Hepatocyte (in vitro differentiated cells): ENCODE data around the gene LAMP1.

Experiments
- CTCF ChIP-seq: fragments of 200-600 bp; sonication (generic); IDR thresholded peaks from 2 replicates; pipeline ENCODE4 v1.5.1; 2016; ENCODE audit warnings: antibody characterized with exemption, mild to moderate bottlenecking; ENCODE audit not compliant: poor library complexity
- EZH2 ChIP-seq: fragments of 200-600 bp; sonication (generic); IDR thresholded peaks from 2 replicates; pipeline ENCODE4 v1.6.1; 2016; ENCODE audit warnings: antibody characterized with exemption, mild to moderate bottlenecking, borderline replicate concordance
- EZH2phosphoT487 ChIP-seq: fragments of 200-600 bp; sonication (generic); IDR thresholded peaks from one replicate; pipeline ENCODE4 v1.6.1; 2018; ENCODE audit warnings: antibody characterized with exemption, mild to moderate bottlenecking, low read depth, moderate library complexity; ENCODE audit not compliant: unreplicated experiment, severe bottlenecking

GRCh38 chr13:113369189-113369588 is 72.2 kb downstream of the LAMP1 start:
- TF ChIP-seq CTCF (no peak), EZH2 (no peak), EZH2phosphoT487 (no peak)
